Stimulated activated CD8-positive, alpha-beta memory T cell treated with anti-CD3 and anti-CD28 coated beads, Interleukin-7, amount 100 ng/mL, for 1 hour (primary cell): Measurements from ENCODE around the gene FKBP14.

Experiments used
- DNase-seq, 2 donors: peaks; one replicate each; pipeline ENCODE4 v3.0.0-alpha.2; 2020; ENCODE audit warnings: low read depth in 2 of 2

The FKBP14 gene

GRCh38 chr7:30034501-30034900 lies 8.0 kb upstream of the FKBP14 start:
- DNase-seq: no peak

GRCh38 chr7:30032310-30033125 lies 6.0 kb upstream of the FKBP14 start:
- no peak for DNase-seq

GRCh38 chr7:30029696-30030095 lies 3.2 kb upstream of the FKBP14 start:
- DNase-seq: no peak

DNA sequence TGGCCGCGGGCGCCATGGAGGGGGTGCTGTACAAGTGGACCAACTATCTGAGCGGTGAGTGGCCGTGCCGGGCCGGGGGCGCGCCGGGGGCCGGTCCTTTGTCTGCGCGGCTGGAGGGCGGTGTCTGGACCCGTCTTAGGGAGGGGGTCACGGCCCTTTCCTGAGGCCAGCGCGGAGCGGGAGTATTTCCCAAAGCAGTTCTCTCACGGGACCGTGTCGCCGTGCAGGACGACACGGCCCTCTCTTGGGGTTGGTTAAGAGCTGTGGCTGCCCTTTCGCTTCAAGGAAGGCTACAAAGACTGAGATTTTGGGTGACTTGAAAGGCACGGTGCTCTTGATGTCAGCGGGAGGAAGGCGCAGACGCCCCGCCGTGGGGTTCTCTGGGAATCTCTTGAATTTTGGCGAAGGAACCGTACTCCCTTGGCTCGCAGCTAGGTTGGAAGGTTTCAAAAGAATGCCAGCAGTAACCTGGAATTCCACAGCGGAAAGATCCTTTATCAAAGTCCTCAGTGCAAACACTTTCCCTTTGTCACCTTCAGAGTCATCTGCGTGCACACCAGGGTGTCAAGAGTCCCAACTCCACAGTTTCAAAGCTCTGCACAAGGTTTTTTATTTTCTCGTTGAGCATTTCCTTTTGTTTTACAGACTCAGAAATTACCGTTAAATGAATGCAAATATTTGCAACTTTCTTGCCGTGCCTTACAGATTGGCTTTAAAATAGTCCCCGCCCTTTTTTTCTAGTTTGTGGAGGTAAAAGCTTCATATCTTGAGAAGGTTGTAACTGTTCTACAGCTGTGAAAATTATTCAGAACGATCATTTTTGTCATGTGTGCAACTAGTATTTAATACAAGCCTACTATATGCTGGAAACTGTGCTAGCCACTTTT lies 2.5 kb upstream of the FKBP14 start:
- no peak for DNase-seq

GRCh38 chr7:30028216-30028748 lies 1.8 kb upstream of the FKBP14 start, which contains the start of gene PLEKHA8:
Gene PLEKHA8, plus strand, starts transcription at chr7:30028412. Its CDS starts 351 bp downstream, at chr7:30028763.
- peak; percentile 79 to 85 for DNase-seq

DNA sequence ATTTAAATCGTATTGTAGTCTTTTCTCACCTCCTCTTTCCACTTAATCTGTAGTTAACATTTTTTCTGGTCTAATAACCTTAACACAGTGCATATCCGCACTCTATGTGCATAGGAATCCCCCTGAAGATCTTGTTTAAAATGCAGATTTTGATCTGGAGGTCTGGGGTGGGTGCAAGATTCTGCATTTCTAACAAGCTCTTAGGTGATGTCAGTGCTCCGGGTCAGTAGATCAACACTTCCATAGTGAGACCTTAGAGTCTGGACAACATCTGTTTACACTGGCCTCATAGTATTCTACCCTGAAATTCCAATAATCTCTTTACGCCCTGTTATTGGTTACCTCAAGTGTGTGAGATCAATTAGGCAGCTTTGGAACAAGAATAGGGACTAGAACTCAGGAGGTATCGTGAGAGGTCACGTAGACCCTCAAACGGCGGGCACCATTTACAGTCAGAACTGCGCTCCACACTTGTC lies 1.3 kb upstream of the FKBP14 start:
- DNase-seq: no peak

GRCh38 chr7:30027065-30027456 lies 559 bp upstream of the FKBP14 start:
- no peak for DNase-seq

DNA sequence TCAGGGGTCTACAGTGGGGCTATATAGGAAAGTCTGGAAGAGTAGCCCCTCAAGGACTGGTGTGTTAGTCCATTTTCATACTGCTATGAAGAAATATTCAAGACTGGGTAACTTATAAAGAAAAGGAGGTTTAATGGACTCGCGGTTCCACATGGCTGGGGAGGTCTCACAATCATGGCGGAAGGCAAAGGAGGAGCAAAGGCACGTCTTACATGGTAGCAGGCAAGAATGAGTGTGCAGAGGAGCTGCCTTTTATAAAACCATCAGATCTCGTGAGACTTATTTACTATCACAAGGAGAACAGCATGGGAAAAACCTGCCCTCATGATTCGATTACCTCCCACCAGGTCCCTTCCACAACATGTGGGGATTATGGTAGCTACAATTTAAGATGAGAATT lies 3.0 kb downstream of the FKBP14 start:
- DNase-seq: no peak

DNA sequence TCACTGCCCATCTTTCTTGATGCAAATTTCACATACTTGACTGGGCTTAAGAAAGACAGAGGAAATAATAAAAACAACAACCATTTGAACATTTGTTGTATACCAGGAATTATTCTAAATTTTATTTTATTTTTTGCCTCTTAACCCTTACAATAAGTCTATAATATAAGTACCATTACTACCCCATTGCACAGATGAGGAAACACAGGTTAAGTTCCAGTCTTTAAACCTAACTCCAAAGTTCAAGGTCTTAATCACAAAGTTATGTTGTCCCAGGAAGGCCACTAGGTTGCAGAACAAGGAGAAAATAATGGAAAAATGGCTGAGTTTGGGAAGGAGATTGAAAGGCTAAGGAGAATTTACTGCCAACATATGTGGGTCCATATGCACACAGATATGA lies 3.5 kb downstream of the FKBP14 start:
- no peak for DNase-seq

- no peak for DNase-seq
These were observed 6.0 kb downstream of the FKBP14 start for GRCh38 chr7:30020535-30020934.

- no peak for DNase-seq
These were observed 6.5 kb downstream of the FKBP14 start for GRCh38 chr7:30019960-30020359.

- DNase-seq: no peak
These were observed 7.1 kb downstream of the FKBP14 start for GRCh38 chr7:30019387-30019786.

- no peak for DNase-seq
These were observed 8.1 kb downstream of the FKBP14 start for GRCh38 chr7:30018451-30018850.

DNA sequence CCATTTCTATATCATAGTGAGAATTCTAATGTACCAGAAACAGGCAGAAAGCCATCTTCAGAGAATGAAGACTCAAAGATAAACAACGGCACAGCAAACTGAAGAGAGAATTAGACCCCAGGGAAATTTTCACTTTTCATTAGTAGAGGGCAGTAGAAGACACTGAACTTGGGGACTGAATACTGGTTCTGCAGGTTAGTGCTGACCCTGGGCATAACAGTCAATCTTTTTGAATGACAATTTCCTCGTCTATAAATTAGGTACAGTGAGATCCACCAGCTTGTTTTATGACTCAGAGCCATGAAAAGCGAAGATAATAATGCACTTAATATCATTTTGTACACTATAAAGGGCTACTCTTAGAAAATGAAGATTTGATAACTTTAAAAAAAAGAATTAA lies 13.7 kb downstream of the FKBP14 start:
- no peak for DNase-seq

GRCh38 chr7:30010021-30010420 lies 16.5 kb downstream of the FKBP14 start:
- DNase-seq: no peak

- DNase-seq: no peak
These were observed 21.0 kb downstream of the FKBP14 start for GRCh38 chr7:30005464-30005863.

- no peak for DNase-seq
These were observed 23.4 kb downstream of the FKBP14 start for GRCh38 chr7:30003098-30003497.

DNA sequence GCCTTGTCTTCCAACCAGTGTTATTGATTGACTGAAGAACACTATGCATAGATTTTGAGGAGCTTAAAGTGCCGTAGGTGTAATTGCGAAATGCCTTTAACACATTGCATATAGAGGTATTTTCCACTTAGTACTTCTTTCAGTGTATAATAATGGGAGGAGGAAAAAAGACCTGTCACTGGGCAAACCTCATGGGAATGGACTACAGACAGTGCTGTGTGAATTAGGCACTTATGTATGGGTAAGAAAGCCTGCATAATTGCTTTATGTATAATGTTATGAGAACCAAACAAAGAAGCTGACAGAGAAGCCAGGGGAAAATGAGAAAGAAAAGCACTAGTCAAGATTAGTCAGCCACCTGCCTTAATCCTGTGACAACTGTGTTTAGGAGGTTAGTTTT lies 24.5 kb downstream of the FKBP14 start:
- no peak for DNase-seq

DNA sequence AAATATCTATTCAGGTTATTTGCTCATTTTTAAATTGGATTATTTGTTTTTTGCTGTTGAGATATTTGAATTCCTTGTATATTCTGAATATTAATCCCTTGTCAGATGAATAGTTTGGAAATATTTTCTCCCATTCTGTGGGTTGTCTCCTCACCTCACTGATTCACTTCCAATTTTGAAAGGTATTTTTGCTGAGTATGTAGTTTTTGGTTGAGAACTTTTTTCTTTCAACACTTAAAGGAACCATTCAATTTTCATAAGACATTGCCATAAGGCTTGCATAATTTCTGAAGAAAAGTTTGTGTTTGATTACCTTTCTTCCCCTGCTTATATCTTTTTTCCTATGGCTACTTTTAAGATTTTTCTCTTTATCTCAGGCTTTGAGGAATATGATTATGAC lies 28.0 kb downstream of the FKBP14 start:
- no peak for DNase-seq

GRCh38 chr7:29996321-29996720 lies 30.2 kb downstream of the FKBP14 start:
- DNase-seq: no peak

DNA sequence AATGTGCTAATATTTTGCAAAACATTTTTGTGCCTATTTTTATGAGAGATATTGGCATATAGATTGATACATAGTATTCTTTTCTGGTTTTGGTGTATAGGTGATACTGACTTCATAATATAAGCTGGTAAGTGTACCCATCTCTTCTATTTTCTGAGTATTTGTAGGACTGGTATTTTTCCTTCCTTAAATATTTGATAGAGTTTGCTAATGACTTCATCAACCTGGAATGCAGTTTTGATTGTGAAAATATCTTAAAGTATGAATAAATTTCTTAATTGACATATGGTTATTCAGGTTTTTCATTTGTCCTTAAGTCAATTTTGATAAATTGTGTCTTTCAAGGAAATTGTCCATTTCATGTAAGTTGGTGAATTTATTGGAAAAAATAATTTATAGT lies 30.9 kb downstream of the FKBP14 start:
- DNase-seq: no peak

GRCh38 chr7:29993140-29993539 lies 33.4 kb downstream of the FKBP14 start:
- DNase-seq: no peak
